HCT116 (cell line): ENCODE measurements around the gene TEAD1. TPM values are rescaled to one million over a fixed set of nuclear protein-coding genes. Genes with fewer than 3 reads are reported as not detected.

ENCODE experiments used
- ATAC-seq: fragments of 200-7000 bp; cut with Tn5 transposase; 2 replicates; pipeline ENCODE4 v1.9.1; 2020; ENCODE audit warnings: mild to moderate bottlenecking, moderate library complexity
- BruUV-seq: library from RNA; stranded (reverse); fragments of 400-500 nt; replicated peaks from 2 replicates; lab custom pipeline; 2021; lab: Mats Ljungman, UMichigan
- CTCF ChIA-PET: fragments of 300-600 bp; sonication (Branson Sonifier 250); formaldehyde crosslinking; loops from one replicate; lab custom pipeline; 2021; ENCODE audit warnings: antibody characterized with exemption; lab: Charles Lee
- POLR2A ChIA-PET: fragments of 300-600, 350-600 bp; sonication (Branson Sonifier 250); formaldehyde crosslinking; loops from one replicate; lab custom pipeline; 2021; ENCODE audit warnings: antibody characterized with exemption; lab: Charles Lee
- RAD21 ChIA-PET, 2 experiments: fragments of 300-600 bp; sonication (Branson Sonifier 250); formaldehyde crosslinking; loops; one replicate each; lab custom pipeline; 2023; ENCODE audit warnings: low total read pairs in 2 of 2; ENCODE audit not compliant: uncharacterized antibody in 2 of 2, unreplicated experiment in 2 of 2, low non-redundant PET in 1 of 2; lab: Charles Lee
- DNase-seq: peaks from one replicate; pipeline ENCODE4 v3.0.0-alpha.2; 2010; ENCODE audit warnings: low read depth, low spot score
- H2AFZ ChIP-seq: fragments of 200-600 bp; shearing (Covaris generic), sonication (generic); 2 replicates; pipeline ENCODE4 v1.6.1; 2017; ENCODE audit warnings: low read depth, mixed run types, mixed read lengths, antibody characterized with exemption, low read length; ENCODE audit not compliant: poor library complexity, severe bottlenecking
- H3K27ac ChIP-seq: 2 replicates; pipeline ENCODE4 v1.5.1; 2012; ENCODE audit warnings: low read depth, low read length
- H3K27me3 ChIP-seq: fragments of 200-600 bp; sonication (generic); 2 replicates; pipeline ENCODE4 v1.6.1; 2016; ENCODE audit warnings: mixed run types, low read length, mixed read lengths; ENCODE audit not compliant: insufficient read depth
- H3K36me3 ChIP-seq, 2 experiments: fragments of 200-500 bp in 1 of 2; fragments of 200-600 bp in 1 of 2; sonication (Bioruptor generic) in 1 of 2; sonication (generic) in 1 of 2; 2 replicates each; pipeline versions ENCODE4 v1.5.1 to v1.6.1; 2014 to 2016; ENCODE audit warnings: low read length in 2 of 2, inconsistent platforms in 1 of 2, mixed read lengths in 1 of 2, mixed run types in 1 of 2; ENCODE audit not compliant: insufficient read depth in 2 of 2, control insufficient read depth in 1 of 2
- H3K4me1 ChIP-seq, 2 experiments: fragments of 200-600 bp in 1 of 2; sonication (generic) in 1 of 2; 2 replicates each; pipeline versions ENCODE4 v1.5.1 to v1.6.1; 2012 to 2017; ENCODE audit warnings: low read length in 2 of 2, inconsistent platforms in 1 of 2, mild to moderate bottlenecking in 1 of 2, mixed read lengths in 1 of 2, mixed run types in 1 of 2, moderate library complexity in 1 of 2; ENCODE audit not compliant: insufficient read depth in 2 of 2, control insufficient read depth in 1 of 2
- H3K4me2 ChIP-seq: fragments of 200-600 bp; sonication (generic); 2 replicates; pipeline ENCODE4 v1.6.1; 2017; ENCODE audit warnings: mixed run types, low read length, mixed read lengths
- H3K4me3 ChIP-seq, 2 experiments: fragments of 200-600 bp in 1 of 2; sonication (generic) in 1 of 2; replicated peaks in 1 of 2; 2 replicates each; pipeline ENCODE4 v1.5.1; 2011 to 2016; ENCODE audit warnings: low read length in 2 of 2, control low read depth in 1 of 2, low read depth in 1 of 2, mild to moderate bottlenecking in 1 of 2, mixed read lengths in 1 of 2, mixed run types in 1 of 2
- H3K79me2 ChIP-seq: fragments of 200-600 bp; sonication (generic); 2 replicates; pipeline ENCODE4 v1.6.1; 2017; ENCODE audit warnings: mild to moderate bottlenecking, mixed run types, low read length, moderate library complexity, mixed read lengths; ENCODE audit not compliant: insufficient read depth
- H3K9ac ChIP-seq: fragments of 200-600 bp; sonication (generic); 2 replicates; pipeline ENCODE4 v1.6.1; 2016; ENCODE audit warnings: low read length, mixed read lengths
- H3K9me2 ChIP-seq: fragments of 200-600 bp; sonication (generic), shearing (Covaris generic); 2 replicates; pipeline ENCODE4 v1.6.1; 2017; ENCODE audit warnings: mixed run types, mild to moderate bottlenecking, moderate library complexity; ENCODE audit not compliant: insufficient read depth
- H3K9me3 ChIP-seq, 2 experiments: fragments of 200-500 bp in 1 of 2; fragments of 200-600 bp in 1 of 2; sonication (Bioruptor generic) in 1 of 2; sonication (generic) in 1 of 2; 2 replicates each; pipeline ENCODE4 v1.6.1; 2014 to 2017; ENCODE audit warnings: low read length in 2 of 2, mixed read lengths in 2 of 2, inconsistent platforms in 1 of 2, low read depth in 1 of 2, mild to moderate bottlenecking in 1 of 2, mixed run types in 1 of 2, moderate library complexity in 1 of 2; ENCODE audit not compliant: control insufficient read depth in 1 of 2, insufficient read depth in 1 of 2
- H4K20me1 ChIP-seq: fragments of 200-600 bp; sonication (generic), shearing (Covaris generic); 2 replicates; pipeline ENCODE4 v1.6.1; 2017; ENCODE audit warnings: mixed run types, mild to moderate bottlenecking, moderate library complexity; ENCODE audit not compliant: insufficient read depth
- ATF3 ChIP-seq: IDR thresholded peaks from 2 replicates; pipeline ENCODE4 v1.6.1; 2012
- CBX3 ChIP-seq: IDR thresholded peaks from 2 replicates; pipeline ENCODE4 v1.6.1; 2012; ENCODE audit warnings: low read depth
- CEBPB ChIP-seq: IDR thresholded peaks from 2 replicates; pipeline ENCODE4 v1.6.1; 2012; ENCODE audit warnings: low read depth
- ELF1 ChIP-seq: IDR thresholded peaks from 2 replicates; pipeline ENCODE4 v1.6.1; 2012; ENCODE audit warnings: low read depth, borderline replicate concordance
- EZH2 ChIP-seq: fragments of 200-600 bp; sonication (generic); IDR thresholded peaks from 2 replicates; pipeline ENCODE4 v1.6.1; 2017; ENCODE audit warnings: antibody characterized with exemption, mixed run types
- EZH2phosphoT487 ChIP-seq: fragments of 200-600 bp; IDR thresholded peaks from 2 replicates; pipeline ENCODE4 v1.6.1; 2018; ENCODE audit warnings: antibody characterized with exemption, borderline replicate concordance
- POLR2AphosphoS5 ChIP-seq: IDR thresholded peaks from 2 replicates; pipeline ENCODE4 v1.6.1; 2011; ENCODE audit warnings: mild to moderate bottlenecking, low read depth, low read length, moderate library complexity
- RAD21 ChIP-seq: IDR thresholded peaks from 2 replicates; pipeline ENCODE4 v1.6.1; 2012; ENCODE audit warnings: low read depth, mild to moderate bottlenecking
- SIN3A ChIP-seq: IDR thresholded peaks from 2 replicates; pipeline ENCODE4 v1.6.1; 2012; ENCODE audit warnings: low read depth
- TCF7L2 ChIP-seq: IDR thresholded peaks from 2 replicates; pipeline ENCODE4 v1.7.0; 2011; ENCODE audit warnings: borderline replicate concordance, inconsistent platforms; ENCODE audit not compliant: insufficient read depth, insufficient read length; ENCODE audit errors: extremely low read depth
- YY1 ChIP-seq: IDR thresholded peaks from 2 replicates; pipeline ENCODE4 v1.6.1; 2011; ENCODE audit warnings: low read length, low read depth, moderate library complexity, mild to moderate bottlenecking; ENCODE audit not compliant: insufficient replicate concordance; ENCODE audit errors: extremely low read depth
- ZNF274 ChIP-seq: fragments of 200-500 bp; sonication (Bioruptor generic); IDR thresholded peaks from 2 replicates; pipeline ENCODE4 v1.6.1; 2014; ENCODE audit warnings: mild to moderate bottlenecking, low read depth, low read length, inconsistent platforms
- intact Hi-C: fragments of 100-400 bp; cut with micrococcal nuclease; formaldehyde crosslinking; loops from 2 replicates; pipeline ENCODE4 v1.10.0; 2022
- total RNA-seq: library from RNA; stranded (reverse); gene quantifications from one replicate; pipeline ENCODE4 v1.2.1, GENCODE V29; 2021; ENCODE audit not compliant: unreplicated experiment

TEAD1 gene
- total RNA-seq, 1 experiment from 2014 or later, result 103 TPM

- CTCF ChIA-PET, result no interaction called here
- no peaks in the 10 kb centered on the region for H3K9me3 ChIP-seq
- no peak for TF ChIP-seq ATF3
- TF ChIP-seq, all 23 proteins: peak for 0
- BruUV-seq, result no TSS peak
- no peaks in the 10 kb centered on the region for H3K9me2 ChIP-seq
- H2AFZ ChIP-seq, result no peak overlapping the region
- no peak overlapping the region for H3K4me3 ChIP-seq
- DNase-seq (no peak), ATAC-seq (no peak)
- intact Hi-C loops, result no loop called here
- no peak overlapping the region for H3K9ac ChIP-seq
- no peaks in the 10 kb centered on the region; a peak in 1 of 4 replicates for H3K4me1 ChIP-seq
- no peaks in the 10 kb centered on the region for H3K36me3 ChIP-seq
- H3K79me2 ChIP-seq, result peaks cover 54% of the 10 kb centered on the region
- H3K4me2 ChIP-seq, result no peak overlapping the region
- no peaks in the 10 kb centered on the region for H3K27me3 ChIP-seq
- H3K27ac ChIP-seq, result no peak overlapping the region
- no peaks in the 10 kb centered on the region; the same call in 1 of the 2 replicates for H4K20me1 ChIP-seq
- POLR2A ChIA-PET, result no interaction called here
- RAD21 ChIA-PET, result no interaction called here
These were observed 159.9 kb downstream of the TEAD1 start for GRCh38 chr11:12834166-12834565.

DNA sequence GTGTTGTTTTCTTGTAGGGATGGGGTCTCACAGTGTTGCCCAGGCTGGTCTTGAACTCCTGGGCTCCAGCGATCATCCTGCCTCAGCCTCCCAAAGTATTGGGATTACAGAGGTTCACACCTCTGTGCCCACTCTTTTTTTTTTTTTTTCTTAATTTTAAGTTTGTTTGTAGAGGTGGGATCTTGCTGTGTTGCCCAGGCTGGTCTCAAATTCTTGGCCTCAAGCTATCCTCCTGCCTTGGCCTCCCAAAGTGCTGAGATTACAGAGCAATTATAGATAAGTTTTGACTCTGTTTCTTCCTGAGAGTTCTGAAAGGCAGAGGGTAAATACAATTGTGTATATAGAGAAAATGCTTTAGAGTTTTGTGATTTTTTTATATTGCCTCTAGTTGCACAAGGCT lies 160.4 kb downstream of the TEAD1 start:
- TF ChIP-seq ZNF274, result no peak
- no peak for TF ChIP-seq TCF7L2
- TF ChIP-seq YY1, result no peak
- no peak for TF ChIP-seq ATF3
- TF ChIP-seq CEBPB, result no peak
- no peak for TF ChIP-seq CBX3
- no peak for TF ChIP-seq RAD21
- no peak for TF ChIP-seq POLR2AphosphoS5
- TF ChIP-seq EZH2phosphoT487, result no peak
- no peak for TF ChIP-seq SIN3A
- no peak for TF ChIP-seq EZH2
- TF ChIP-seq ELF1, result no peak
- Histone ChIP-seq H3K4me3 (no peak overlapping the region), H3K9me3 (no peaks in the 10 kb centered on the region), H3K9ac (no peak overlapping the region), H3K4me2 (no peak overlapping the region), H4K20me1 (no peaks in the 10 kb centered on the region; the same call in 1 of the 2 replicates), H3K9me2 (no peaks in the 10 kb centered on the region), H3K27me3 (no peaks in the 10 kb centered on the region), H3K4me1 (no peaks in the 10 kb centered on the region; a peak in 1 of 4 replicates), H3K36me3 (no peaks in the 10 kb centered on the region), H3K79me2 (peaks cover 54% of the 10 kb centered on the region), H3K27ac (no peak overlapping the region), H2AFZ (no peak overlapping the region)
- intact Hi-C loops, result no loop called here
- DNase-seq (no peak), ATAC-seq (no peak)
- no TSS peak for BruUV-seq
- RAD21 ChIA-PET, result no interaction called here
- POLR2A ChIA-PET, result no interaction called here
- CTCF ChIA-PET, result no interaction called here
